ENCODE measurements around the gene STARD13.

DNA sequence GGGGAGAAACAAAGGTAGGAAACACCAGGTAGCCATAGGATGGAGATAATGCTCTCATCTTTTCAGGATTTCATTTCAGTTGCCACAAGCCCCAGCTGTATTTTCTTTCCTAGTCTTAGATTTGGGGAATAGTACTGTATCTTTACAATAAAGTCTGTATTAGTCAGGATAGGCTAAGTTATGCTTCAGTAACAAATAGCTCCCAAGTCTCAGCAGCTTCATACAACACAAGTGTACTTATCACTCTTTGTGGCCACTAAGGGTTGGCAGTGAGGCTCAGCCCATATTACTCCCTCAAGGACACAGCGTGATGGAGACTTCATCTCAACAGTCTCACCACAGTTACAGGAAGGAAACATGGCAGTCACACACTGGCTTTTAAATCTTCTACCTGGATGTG, 61.4 kb downstream of the STARD13 start:
- TF ChIP-seq, protein P1, sequence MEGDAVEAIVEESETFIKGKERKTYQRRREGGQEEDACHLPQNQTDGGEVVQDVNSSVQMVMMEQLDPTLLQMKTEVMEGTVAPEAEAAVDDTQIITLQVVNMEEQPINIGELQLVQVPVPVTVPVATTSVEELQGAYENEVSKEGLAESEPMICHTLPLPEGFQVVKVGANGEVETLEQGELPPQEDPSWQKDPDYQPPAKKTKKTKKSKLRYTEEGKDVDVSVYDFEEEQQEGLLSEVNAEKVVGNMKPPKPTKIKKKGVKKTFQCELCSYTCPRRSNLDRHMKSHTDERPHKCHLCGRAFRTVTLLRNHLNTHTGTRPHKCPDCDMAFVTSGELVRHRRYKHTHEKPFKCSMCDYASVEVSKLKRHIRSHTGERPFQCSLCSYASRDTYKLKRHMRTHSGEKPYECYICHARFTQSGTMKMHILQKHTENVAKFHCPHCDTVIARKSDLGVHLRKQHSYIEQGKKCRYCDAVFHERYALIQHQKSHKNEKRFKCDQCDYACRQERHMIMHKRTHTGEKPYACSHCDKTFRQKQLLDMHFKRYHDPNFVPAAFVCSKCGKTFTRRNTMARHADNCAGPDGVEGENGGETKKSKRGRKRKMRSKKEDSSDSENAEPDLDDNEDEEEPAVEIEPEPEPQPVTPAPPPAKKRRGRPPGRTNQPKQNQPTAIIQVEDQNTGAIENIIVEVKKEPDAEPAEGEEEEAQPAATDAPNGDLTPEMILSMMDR (IDR thresholded peaks at IDR 0.05; ENCODE audit: insufficient read depth, low read length), result no peak
- TF ChIP-seq GABPA (IDR thresholded peaks at IDR 0.05; ENCODE audit: low read depth), result no peak
- no peak for TF ChIP-seq POLR2AphosphoS5 (IDR thresholded peaks at IDR 0.05; ENCODE audit: low read depth)
